GM23338 (cell line): Measurements from ENCODE around the gene TGM6. TPM values are rescaled to one million over a fixed set of nuclear protein-coding genes. Genes with fewer than 3 reads are reported as not detected.

Experiments used
- ATAC-seq: fragments of 200-7000 bp; cut with Tn5 transposase; 3 replicates; pipeline ENCODE4 v1.9.1; 2020
- DNase-seq: peaks from one replicate; pipeline ENCODE4 v3.0.0-alpha.2; 2015; ENCODE audit warnings: low spot score
- H2AFZ ChIP-seq: fragments of 200-600 bp; sonication (generic); 2 replicates; pipeline ENCODE4 v1.8.0; 2016; ENCODE audit warnings: antibody characterized with exemption, mild to moderate bottlenecking, moderate library complexity
- H3F3A ChIP-seq: fragments of 200-600 bp; sonication (generic); replicated peaks from 2 replicates; pipeline ENCODE4 v1.8.0; 2017; ENCODE audit warnings: antibody characterized with exemption, mixed run types, low read depth
- H3K27ac ChIP-seq: fragments of 200-600 bp; sonication (generic); 2 replicates; pipeline ENCODE4 v1.6.1; 2016; ENCODE audit warnings: low read depth
- H3K27me3 ChIP-seq: fragments of 200-600 bp; sonication (generic); 2 replicates; pipeline ENCODE4 v1.8.0; 2016; ENCODE audit warnings: mild to moderate bottlenecking, mixed run types, moderate library complexity; ENCODE audit not compliant: insufficient read depth
- H3K36me3 ChIP-seq: fragments of 200-600 bp; sonication (generic); 2 replicates; pipeline ENCODE4 v1.8.0; 2016; ENCODE audit warnings: mild to moderate bottlenecking; ENCODE audit not compliant: insufficient read depth
- H3K4me1 ChIP-seq: fragments of 200-600 bp; sonication (generic); 2 replicates; pipeline ENCODE4 v1.8.0; 2016; ENCODE audit warnings: mild to moderate bottlenecking, moderate library complexity; ENCODE audit not compliant: insufficient read depth
- H3K4me2 ChIP-seq: fragments of 200-600 bp; sonication (generic); 2 replicates; pipeline ENCODE4 v1.7.1; 2017; ENCODE audit warnings: mixed run types
- H3K4me3 ChIP-seq: fragments of 200-600 bp; sonication (generic); 2 replicates; pipeline ENCODE4 v1.6.1; 2016; ENCODE audit warnings: mixed run types
- H3K79me2 ChIP-seq: fragments of 200-600 bp; sonication (generic); replicated peaks from 2 replicates; pipeline ENCODE4 v1.8.0; 2017; ENCODE audit warnings: mild to moderate bottlenecking; ENCODE audit not compliant: insufficient read depth
- H3K9me2 ChIP-seq: fragments of 200-600 bp; sonication (generic); 2 replicates; pipeline ENCODE4 v1.8.0; 2017; ENCODE audit not compliant: insufficient read depth
- H4K20me1 ChIP-seq: fragments of 200-600 bp; sonication (generic); replicated peaks from 2 replicates; pipeline ENCODE4 v1.8.0; 2017; ENCODE audit warnings: mild to moderate bottlenecking; ENCODE audit not compliant: insufficient read depth
- H3K27ac Mint-ChIP-seq: 2 replicates; pipeline ENCODE4 v1.8.0; 2020; ENCODE audit warnings: inconsistent platforms, mild to moderate bottlenecking, moderate library complexity, mixed read lengths
- H3K27me3 Mint-ChIP-seq: 3 replicates; pipeline ENCODE4 v1.8.0; 2022; ENCODE audit warnings: low read depth, mild to moderate bottlenecking, moderate library complexity, mixed read lengths, inconsistent platforms; ENCODE audit not compliant: insufficient read depth, poor library complexity
- H3K36me3 Mint-ChIP-seq: 3 replicates; pipeline ENCODE4 v1.8.0; 2021; ENCODE audit warnings: low read depth, mild to moderate bottlenecking, inconsistent platforms, moderate library complexity, mixed read lengths
- H3K4me1 Mint-ChIP-seq: 3 replicates; pipeline ENCODE4 v1.8.0; 2020; ENCODE audit warnings: mild to moderate bottlenecking, inconsistent platforms, mixed read lengths
- H3K4me3 Mint-ChIP-seq: 3 replicates; pipeline ENCODE4 v1.8.0; 2021; ENCODE audit warnings: moderate library complexity, mild to moderate bottlenecking, inconsistent platforms, mixed read lengths
- H3K9me3 Mint-ChIP-seq: 3 replicates; pipeline ENCODE4 v1.8.0; 2020; ENCODE audit warnings: moderate library complexity, mild to moderate bottlenecking, inconsistent platforms, mixed read lengths
- CREB1 ChIP-seq: fragments of 250-450 bp; sonication (Bioruptor Pico); IDR thresholded peaks from 2 replicates; pipeline ENCODE4 v1.5.0; 2020; ENCODE audit warnings: low read depth, mild to moderate bottlenecking, moderate library complexity
- CTCF ChIP-seq, 2 experiments: fragments of 200-600 bp in 1 of 2; sonication (generic) in 1 of 2; conservative IDR thresholded peaks; 2 replicates each; pipeline versions ENCODE4 v1.5.1 to v1.6.1; 2016 to 2017; ENCODE audit warnings: antibody characterized with exemption in 2 of 2, low read depth in 2 of 2, mild to moderate bottlenecking in 2 of 2, moderate library complexity in 1 of 2
- EZH2 ChIP-seq: fragments of 200-600 bp; sonication (generic); IDR thresholded peaks from one replicate; pipeline ENCODE4 v1.8.0; 2017; ENCODE audit warnings: antibody characterized with exemption, mild to moderate bottlenecking, low read depth; ENCODE audit not compliant: unreplicated experiment
- EZH2phosphoT487 ChIP-seq: fragments of 200-600 bp; sonication (generic); IDR thresholded peaks from one replicate; pipeline ENCODE4 v1.8.1; 2018; ENCODE audit warnings: antibody characterized with exemption; ENCODE audit not compliant: unreplicated experiment
- JUNB ChIP-seq: IDR thresholded peaks from one replicate; pipeline ENCODE4 v1.6.1; 2016; ENCODE audit warnings: antibody characterized with exemption; ENCODE audit not compliant: unreplicated experiment
- NANOG ChIP-seq: IDR thresholded peaks from 2 replicates; pipeline ENCODE4 v1.6.1; 2016; ENCODE audit warnings: antibody characterized with exemption, borderline replicate concordance
- POLR2AphosphoS5 ChIP-seq: IDR thresholded peaks from 2 replicates; pipeline ENCODE4 v1.6.1; 2016; ENCODE audit warnings: antibody characterized with exemption, low read depth
- REST ChIP-seq: IDR thresholded peaks from one replicate; pipeline ENCODE4 v1.6.1; 2018; ENCODE audit warnings: antibody characterized with exemption; ENCODE audit not compliant: unreplicated experiment
- STAT1 ChIP-seq: IDR thresholded peaks from one replicate; pipeline ENCODE4 v1.6.1; 2016; ENCODE audit warnings: antibody characterized with exemption; ENCODE audit not compliant: unreplicated experiment
- ZNF114 ChIP-seq: fragments of 250-450 bp; sonication (Bioruptor Pico); IDR thresholded peaks from 2 replicates; pipeline ENCODE4 v1.5.0; 2020; ENCODE audit warnings: mild to moderate bottlenecking, moderate library complexity
- ZNF331 ChIP-seq: fragments of 250-450 bp; sonication (Bioruptor Pico); IDR thresholded peaks from 2 replicates; pipeline ENCODE4 v1.5.0; 2020; ENCODE audit warnings: low read depth, mild to moderate bottlenecking, moderate library complexity
- polyA plus RNA-seq: library from polyadenylated mRNA; unstranded; fragments of >200 nt; fragmentation: Nextera tagmentation; extraction: Ambion mirVana; gene quantifications from 2 replicates; pipeline ENCODE4 v1.2.1, GENCODE V29; 2016
- total RNA-seq: library from RNA; depleted of rRNA; stranded (reverse); fragments of >200 nt; shearing (Covaris generic); gene quantifications from 2 replicates; pipeline ENCODE4 v1.2.3, GENCODE V29; 2014
- TF ChIP-seq, protein P1 (sequence below): IDR thresholded peaks from 2 replicates; pipeline ENCODE4 v1.6.1; 2016; ENCODE audit warnings: antibody characterized with exemption

The TGM6 gene
- total and polyA plus RNA-seq, 2 experiments from 2014 or later, result not detected

DNA sequence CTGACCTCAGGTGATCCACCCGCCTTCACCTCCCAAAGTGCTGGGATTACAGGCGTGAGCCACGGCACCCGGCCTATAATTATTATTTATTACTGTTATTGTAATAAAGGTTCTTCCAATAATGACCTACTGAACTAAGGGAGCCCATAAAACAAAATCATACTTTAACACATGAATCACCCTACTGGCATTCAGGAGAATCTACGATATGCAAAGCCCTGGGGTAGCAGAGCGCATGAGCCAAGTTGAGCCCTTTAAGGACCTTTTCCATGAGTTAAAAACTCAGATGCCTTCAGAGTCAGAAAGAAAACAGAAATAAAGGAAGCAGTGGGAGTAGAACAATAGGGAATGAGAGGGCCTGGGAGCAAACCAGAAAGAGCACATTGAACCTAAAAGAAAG is 48.4 kb downstream of the TGM6 start (continued):
- TF ChIP-seq CREB1 (CRISPR knock-in tag), result no peak
- no peak for TF ChIP-seq EZH2
- TF ChIP-seq STAT1, result no peak
- no peak for TF ChIP-seq ZNF114
- no peak for TF ChIP-seq CTCF (conservative IDR thresholded peaks at IDR 0.05; ENCODE audit: low read depth in 2 of 2)
- TF ChIP-seq EZH2phosphoT487, result no peak
- no peak for TF ChIP-seq JUNB
- no peak for TF ChIP-seq REST
- TF ChIP-seq, protein P1, sequence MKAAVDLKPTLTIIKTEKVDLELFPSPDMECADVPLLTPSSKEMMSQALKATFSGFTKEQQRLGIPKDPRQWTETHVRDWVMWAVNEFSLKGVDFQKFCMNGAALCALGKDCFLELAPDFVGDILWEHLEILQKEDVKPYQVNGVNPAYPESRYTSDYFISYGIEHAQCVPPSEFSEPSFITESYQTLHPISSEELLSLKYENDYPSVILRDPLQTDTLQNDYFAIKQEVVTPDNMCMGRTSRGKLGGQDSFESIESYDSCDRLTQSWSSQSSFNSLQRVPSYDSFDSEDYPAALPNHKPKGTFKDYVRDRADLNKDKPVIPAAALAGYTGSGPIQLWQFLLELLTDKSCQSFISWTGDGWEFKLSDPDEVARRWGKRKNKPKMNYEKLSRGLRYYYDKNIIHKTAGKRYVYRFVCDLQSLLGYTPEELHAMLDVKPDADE, result no peak
- no peak for TF ChIP-seq NANOG

- Histone ChIP-seq H3K27ac (no peak overlapping the region), H2AFZ (no peak overlapping the region), H3K79me2 (no peaks in the 10 kb centered on the region), H3K4me2 (no peak overlapping the region), H3K4me3 (no peak overlapping the region), H4K20me1 (no peaks in the 10 kb centered on the region), H3F3A (no peaks in the 10 kb centered on the region), H3K27me3 (no peaks in the 10 kb centered on the region), H3K4me1 (no peaks in the 10 kb centered on the region), H3K36me3 (no peaks in the 10 kb centered on the region), H3K9me2 (0 out of 2 replicates have a peak, but pooled peaks cover 4% of the 10 kb centered on the region)
- Mint-ChIP-seq H3K4me1 (no peaks in the 10 kb centered on the region), H3K9me3 (no peaks in the 10 kb centered on the region), H3K27me3 (peaks cover 6% of the 10 kb centered on the region), H3K36me3 (no peaks in the 10 kb centered on the region), H3K27ac (no peak overlapping the region), H3K4me3 (no peak overlapping the region)
- no peak for ATAC-seq
- TF ChIP-seq JUNB (no peak), EZH2phosphoT487 (no peak), ZNF331 (CRISPR knock-in tag) (no peak), CTCF (conservative IDR thresholded peaks at IDR 0.05; ENCODE audit: low read depth in 2 of 2) (no peak), ZNF114 (no peak), NANOG (no peak), POLR2AphosphoS5 (no peak), CREB1 (CRISPR knock-in tag) (no peak)
- no peak for DNase-seq
These were observed 49.8 kb downstream of the TGM6 start for GRCh38 chr20:2430538-2430937.
